IPS DF 4.7 (cell line): ENCODE results near the gene SLC35B2.

Source experiments
- DNase-seq: peaks from one replicate; pipeline ENCODE4 v3.0.0-alpha.2; 2013; ENCODE audit warnings: low spot score; ENCODE audit errors: extremely low read depth

Gene SLC35B2

GRCh38 chr6:44223319-44224028, 33.9 kb downstream of the SLC35B2 start, which contains the start of gene SLC29A1:
TSS of gene SLC29A1 (plus strand) at chr6:44223595. CDS start at chr6:44227314, 3,719 bp downstream.
- no peak for DNase-seq

DNA sequence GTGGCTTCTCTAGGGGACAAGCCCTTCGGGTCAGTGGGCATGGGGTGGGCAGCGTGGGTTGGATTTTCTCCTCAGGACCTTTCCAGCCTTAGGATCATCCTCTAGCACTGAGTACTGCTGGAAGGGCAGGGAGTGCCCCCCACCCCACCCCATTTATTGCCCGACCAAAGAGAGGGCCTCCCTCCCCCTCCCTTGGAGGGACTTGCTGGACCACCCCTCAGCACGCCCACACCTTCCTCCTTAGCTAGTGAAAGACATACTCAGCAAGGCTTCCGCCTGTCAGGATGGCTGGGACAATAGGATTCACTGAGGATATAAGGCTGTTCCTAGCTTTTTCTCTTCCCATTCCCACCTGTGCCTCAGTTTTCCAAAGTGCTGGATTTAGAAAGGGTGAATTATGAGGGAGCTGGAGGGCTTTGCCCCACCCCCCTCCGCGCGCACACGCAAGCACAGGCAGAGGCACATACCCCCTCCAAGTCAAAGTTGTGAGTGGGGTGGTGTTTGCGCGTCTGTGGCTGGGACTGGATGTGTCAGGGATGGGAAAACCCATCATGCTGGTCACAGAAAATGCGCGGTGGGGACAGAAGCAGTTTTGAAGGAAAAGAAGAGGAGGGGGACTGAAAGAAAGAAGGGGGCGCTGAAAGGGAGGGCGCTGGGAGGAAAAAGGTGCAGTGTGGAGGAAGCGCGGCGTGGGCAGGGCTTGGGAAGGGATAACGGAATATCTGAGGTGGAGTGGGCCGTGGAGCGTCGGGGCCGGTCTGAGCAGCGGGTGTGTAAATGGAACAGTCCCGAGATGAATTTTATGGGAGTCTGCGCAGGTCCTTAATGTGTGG, 34.6 kb downstream of the SLC35B2 start:
- no peak for DNase-seq

GRCh38 chr6:44221961-44222335, 35.4 kb downstream of the SLC35B2 start:
- no peak for DNase-seq

DNA sequence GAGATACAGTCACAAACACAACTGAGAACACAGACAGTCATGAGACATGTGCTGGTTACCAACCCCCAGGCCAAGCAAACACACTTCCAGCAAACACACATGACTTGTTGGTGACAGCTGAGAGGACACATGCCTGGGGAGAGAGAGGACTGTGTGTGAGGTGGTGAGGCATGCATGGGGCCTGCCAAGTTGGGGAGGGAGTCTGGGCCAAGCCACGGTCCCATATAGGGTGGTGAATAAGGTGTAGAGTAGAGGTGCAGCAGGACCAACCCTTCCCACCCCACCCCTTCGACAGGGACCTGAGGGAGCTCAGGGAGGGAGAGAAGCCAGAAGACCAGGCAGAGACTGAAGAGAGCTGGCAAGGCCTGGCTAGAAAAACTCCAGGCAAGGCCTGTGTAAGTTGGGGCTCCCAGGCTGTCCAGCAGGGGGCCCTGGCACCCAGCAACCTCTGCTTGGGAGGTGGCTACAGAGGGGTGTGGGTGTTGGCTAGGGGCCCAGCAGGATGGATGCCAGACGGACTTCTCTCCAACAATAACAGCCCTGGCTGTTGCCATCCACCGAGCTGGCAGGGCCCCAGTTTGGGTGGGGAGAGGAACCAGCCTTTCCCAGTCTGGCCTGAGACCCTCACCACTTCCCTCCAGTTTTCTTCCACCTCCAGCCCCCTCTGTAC, 35.9 kb downstream of the SLC35B2 start:
- DNase-seq = no peak

DNA sequence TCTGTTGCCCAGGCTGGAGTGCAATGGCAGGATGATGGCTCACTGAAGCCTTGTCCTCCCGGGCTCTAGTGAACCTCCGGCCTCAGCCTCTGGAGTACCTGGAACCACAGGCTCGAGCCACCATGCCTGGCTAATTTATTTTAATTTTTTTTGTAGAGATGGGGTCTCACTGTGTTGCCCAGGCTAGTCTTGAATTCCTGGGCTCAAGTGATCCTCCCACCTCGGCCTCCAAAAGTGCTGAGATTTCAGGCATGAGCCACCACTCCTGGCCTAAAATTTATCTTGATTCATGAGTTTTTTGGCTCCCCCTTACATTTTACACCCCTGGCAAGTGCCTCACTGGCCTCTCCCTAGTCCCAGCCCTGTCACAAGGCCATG, 36.4 kb downstream of the SLC35B2 start:
- DNase-seq = no peak

DNA sequence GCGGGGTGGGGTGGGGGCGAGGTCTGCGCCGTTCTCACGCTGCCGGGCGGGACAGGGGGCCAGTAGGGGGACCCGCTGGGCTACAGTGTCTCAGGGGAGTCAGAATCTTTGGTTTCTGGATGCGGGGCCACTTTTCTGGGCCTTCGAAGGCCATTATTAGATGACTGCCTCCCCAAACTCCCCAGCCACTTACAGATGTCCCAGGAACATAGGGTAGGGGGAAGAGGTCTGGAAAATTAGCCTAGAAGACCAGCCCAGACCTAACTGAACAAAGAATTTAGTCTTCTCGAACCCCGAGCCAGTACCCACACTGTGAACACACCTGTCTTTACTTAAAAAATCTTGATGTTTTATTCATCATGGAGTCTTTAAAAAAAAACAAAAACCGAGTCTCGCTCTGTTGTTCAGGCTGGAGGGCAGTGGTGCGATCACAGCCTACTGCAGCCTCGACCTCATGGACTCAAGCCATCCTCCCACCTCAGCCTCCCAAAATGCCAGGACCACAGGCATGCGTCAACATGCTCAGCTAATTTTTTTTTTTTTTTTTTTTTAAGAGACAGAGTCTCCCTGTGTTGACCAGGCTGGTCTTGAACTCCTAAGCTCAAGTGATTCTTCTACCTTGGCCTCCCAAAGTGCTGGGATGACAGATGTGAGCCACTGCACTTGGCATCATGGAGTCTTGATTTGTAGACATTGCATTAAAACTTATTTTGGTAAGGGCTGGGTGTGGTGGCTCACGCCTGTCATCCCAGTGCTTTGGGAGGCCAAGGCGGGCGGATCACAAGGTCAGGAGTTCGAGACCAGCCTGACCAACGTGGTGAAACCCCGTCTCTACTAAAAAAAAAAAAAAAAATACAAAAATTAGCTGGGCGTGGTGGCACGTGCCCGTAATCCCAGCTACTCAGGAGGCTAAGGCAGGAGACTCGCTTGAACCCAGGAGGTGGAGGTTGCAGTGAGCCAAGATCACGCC, 37.2 kb downstream of the SLC35B2 start:
- no peak for DNase-seq

DNA sequence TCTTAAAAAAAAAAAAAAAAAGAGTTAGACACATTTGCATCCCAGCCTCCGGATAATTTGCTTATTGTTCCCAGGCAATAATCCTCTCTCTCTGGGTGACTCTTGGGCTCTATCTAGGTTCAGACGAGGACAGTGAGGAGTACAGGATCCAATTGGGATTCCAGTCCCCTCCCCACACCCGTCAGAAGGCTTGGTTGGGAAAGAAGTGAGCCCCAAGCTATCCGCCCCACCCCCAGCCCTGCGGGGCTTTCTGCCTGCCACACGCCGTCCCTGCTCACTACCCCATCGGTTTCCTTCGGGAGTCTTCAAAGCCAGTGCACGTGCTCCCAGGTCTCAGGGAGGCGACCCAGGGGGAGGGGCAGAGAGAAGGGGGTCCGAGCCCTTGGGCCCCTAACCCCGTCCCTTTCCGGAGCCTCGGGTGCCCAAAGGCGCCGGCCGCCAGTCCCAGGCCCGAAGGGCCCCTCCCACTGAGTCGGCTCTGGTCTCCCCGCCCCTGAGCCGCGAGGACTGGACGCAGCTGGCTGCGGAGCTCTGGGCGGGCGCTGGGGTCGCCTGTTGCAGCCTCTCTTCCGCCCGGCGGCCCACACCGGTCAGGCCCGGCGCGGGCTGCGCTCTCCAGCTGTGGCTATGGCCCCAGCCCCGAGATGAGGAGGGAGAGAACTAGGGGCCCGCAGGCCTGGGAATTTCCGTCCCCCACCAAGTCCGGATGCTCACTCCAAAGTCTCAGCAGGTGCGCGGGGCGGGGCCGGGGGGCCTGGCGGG, 38.1 kb downstream of the SLC35B2 start:
- no peak for DNase-seq

GRCh38 chr6:44217332-44218143, 39.8 kb downstream of the SLC35B2 start:
- DNase-seq = no peak

DNA sequence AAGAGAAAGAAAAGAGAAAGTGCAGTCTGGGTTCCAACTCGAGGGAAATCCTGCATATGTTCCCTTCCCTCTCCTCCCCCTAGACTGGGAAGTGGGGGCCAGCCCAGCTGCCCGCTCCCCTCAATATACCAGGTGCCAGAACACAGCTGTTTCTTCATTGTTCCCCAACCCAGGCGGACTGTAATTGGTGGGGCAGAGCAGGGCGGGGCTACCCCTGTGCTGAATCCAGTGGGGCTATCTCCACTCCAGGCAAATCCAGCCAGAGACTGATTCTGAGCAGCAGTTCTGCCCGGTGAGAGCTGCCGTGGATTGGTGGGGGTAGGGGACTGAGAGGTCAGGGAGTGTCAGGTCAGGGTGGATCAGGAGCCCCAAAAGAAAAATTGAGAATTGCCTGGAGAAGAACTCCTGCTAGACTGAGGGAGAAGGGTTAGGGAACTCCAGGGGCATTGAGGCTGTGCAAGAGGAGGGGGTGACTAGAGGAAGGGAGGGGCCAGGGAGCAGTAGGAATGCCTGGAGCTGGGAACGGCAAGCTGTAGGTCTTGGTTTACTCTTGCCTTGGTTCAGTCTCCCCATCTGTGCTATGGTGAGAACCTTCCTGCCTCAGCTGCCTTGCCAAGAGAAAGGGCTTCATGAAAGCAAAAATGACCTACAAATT, 40.5 kb downstream of the SLC35B2 start, which contains the start of gene MYMX:
Gene MYMX, plus strand, starts transcription at position 250 of the 655 bp plus-strand sequence. CDS start 546 bp downstream, outside the sequence.
- no peak for DNase-seq

DNA sequence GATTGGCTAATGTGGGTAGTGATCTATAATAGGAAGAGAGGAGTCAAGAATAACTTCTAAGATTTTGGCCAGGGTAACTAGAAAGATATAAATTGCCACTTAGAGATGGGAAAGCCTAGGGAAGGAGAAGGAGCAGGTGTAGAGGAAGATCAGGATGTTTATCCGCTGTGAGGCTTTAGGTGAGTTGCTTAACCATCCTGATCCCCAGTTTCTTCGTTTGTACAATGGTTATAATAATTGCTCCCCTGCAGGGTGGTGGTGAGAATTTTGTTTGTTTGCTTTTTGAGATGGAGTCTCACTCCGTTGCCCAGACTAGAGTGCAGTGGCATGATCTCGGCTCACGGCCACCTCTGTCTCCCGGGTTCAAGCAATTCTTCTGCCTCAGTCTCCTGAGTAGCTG, 43.0 kb downstream of the SLC35B2 start:
- DNase-seq = no peak

DNA sequence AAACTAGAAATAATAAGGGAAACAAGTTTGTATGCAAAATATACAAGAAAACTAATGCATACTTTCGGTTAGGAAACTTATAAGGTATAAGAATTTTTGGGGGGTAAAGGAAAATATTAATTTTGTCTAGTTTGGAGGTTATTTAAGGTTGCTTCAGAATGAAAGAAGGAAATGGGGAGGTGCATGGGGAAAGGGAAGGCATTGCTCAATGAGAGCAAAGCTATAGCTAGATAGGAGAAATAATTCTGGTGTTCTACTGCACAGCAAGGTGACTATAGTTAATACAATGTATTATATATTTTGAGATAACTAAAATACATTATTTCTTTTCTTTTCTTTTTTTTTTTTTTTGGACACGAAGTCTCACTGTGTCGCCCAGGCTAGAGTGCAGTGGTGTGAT, 46.0 kb downstream of the SLC35B2 start:
- DNase-seq = no peak

- DNase-seq = no peak
Observed at GRCh38 chr6:44207966-44208365, 49.4 kb downstream of the SLC35B2 start.
